CD1c-positive myeloid dendritic cell (primary cell): ENCODE measurements around the gene PODNL1.
A peak's percentile ranks its signal among the peaks of the same experiment; 100 is the strongest.
"Not testable (repeated sequence)": the region's sequence is repeated elsewhere in the genome, so short reads cannot be mapped to it uniquely, and the experiment has no call there.

Source experiments
- DNase-seq: peaks from one replicate; pipeline ENCODE4 v3.0.0-alpha.2; 2016; ENCODE audit errors: extremely low spot score

Gene PODNL1

DNA sequence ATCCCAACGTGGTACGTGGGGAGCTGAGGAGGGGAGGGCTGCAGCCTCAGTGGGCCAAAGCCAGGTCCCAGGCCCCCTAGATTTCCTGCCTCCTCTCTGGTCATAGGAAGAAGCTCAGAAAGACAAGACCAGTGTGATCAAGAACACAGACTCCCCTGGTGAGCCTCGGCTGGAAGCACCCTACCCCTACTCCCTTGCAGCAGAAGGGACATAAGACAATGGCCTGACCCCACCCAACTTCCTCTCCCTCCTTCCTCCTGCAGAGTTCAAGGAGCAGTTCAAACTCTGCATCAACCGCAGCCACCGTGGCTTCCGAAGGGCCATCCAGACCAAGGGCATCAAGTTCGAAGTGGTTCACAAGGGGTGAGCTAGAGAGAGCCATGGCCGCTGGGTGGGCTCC lies 11.5 kb downstream of the PODNL1 start:
- DNase-seq, result no peak

DNA sequence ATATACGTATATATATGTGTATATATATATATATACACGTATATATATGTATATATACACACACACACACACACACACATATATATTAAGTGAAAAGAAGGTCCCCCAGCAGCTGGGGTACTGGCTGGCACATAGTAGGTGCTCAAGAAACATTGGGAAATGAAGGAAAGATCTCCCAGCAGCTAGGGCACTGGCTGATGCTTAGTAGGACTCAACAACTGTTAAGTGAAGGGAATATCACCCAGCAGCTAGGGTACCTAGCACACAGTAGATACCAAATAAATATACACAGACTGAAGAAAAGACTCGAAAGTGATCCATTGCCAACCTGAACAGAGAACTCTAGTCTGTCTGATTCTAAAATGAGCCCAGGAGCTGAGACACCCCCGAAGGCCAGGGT lies 12.2 kb downstream of the PODNL1 start:
- no peak for DNase-seq

DNA sequence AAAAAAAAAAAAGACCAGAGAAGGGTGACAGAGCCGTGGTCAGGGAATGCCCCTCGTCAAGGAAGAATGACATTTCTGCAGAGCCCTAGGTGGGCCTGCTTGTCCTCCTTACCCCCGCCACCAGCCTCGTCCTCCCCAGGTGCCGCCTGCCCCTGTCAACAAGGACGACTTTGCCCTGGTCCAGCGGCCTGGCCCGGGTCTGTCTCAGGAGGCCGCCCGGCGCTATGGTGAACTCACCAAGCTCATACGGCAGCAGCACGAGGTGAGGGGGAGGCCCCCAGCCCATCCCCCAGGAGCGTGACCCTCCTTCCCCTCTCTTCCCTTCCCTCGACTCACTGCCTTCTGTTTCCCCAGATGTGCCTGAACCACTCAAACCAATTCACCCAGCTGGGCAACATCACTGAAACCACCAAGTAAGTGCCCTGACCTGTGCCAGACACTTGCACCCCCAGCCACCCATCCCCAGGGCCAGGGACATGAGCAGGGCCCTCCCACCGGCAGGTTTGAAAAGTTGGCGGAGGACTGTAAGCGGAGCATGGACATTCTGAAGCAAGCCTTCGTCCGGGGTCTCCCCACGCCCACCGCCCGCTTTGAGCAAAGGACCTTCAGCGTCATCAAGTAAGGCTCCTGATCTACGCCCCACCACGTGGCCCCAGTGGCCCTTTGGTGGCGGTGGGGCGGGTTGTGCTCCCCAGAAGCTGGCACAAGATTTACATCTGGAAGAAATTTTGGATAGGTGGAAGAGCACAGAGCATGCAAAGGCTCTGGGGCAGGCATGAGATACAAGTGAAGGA lies 14.8 kb downstream of the PODNL1 start:
- no peak for DNase-seq

DNA sequence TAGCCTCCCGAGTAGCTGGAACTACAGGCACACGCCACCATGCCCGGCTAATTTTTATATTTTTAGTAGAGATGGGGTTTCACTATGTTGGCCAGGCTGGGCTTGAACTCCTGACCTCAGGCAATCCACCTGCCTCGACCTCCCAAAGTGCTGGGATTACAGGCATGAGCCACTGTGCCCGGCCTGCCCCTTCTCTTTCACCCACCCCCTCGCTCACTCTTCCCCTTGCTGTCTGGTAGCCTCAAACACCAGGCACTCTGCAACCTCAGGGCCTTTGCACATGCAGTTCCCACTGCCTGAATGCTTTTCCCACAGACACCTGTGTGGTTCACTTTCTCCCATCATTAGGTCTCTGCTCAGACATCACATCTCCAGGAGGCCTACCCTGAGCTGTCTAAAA lies 16.1 kb downstream of the PODNL1 start:
- not testable (repeated sequence) for DNase-seq

DNA sequence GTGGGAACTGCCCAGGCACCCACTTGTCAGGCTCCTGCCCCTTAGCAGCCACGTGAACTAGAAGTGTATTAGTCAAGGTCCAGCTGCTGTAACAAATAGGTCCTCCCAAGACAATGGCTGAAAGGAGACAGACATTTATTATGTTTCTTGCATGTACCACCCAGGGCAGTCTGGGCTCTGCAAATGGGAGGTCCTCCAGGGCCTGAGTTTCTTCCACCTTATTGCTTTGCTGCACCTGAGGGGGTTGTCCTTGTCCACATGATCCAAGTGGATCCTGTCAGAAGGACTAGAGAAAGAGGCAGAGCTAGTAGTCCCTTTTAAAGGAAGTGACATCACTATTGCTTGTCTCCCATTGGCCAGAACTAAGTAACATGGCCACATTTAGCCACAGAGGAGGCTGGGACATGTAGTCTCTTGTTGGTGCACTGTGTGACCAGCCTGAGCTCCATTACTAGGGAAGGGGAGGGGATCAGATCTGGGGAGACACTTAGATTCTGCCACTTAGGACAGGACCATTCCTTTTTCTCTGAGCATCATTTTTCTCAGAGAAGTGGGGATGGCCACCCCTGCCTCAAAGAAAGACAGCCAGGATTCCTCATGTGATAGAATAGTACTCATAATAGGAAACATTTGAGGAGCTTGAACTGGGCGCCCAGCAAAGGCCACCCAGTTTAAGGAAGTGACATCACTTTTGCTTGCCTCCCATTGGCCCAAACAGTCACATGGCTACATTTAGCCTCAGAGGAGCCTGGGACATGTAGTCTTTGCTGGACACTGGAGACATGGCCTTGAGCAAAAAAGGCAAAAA lies 17.1 kb downstream of the PODNL1 start:
- DNase-seq, result peak; percentile 59

DNA sequence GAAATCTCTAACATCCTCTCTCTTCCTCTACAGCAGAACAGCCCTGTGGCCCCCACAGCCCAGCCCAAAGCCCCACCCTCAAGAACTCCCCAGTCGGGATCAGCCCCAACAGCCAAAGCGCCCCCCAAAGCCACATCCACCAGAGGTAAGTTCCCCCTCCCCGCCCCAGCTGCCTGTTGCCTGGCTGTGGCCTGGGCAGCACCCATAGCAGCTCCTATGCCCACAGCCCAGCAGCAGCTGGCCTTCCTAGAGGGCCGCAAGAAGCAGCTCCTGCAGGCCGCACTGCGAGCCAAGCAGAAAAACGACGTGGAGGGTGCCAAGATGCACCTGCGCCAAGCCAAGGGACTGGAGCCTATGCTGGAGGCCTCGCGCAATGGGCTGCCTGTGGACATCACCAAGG lies 17.7 kb downstream of the PODNL1 start:
- DNase-seq, result no peak

DNA sequence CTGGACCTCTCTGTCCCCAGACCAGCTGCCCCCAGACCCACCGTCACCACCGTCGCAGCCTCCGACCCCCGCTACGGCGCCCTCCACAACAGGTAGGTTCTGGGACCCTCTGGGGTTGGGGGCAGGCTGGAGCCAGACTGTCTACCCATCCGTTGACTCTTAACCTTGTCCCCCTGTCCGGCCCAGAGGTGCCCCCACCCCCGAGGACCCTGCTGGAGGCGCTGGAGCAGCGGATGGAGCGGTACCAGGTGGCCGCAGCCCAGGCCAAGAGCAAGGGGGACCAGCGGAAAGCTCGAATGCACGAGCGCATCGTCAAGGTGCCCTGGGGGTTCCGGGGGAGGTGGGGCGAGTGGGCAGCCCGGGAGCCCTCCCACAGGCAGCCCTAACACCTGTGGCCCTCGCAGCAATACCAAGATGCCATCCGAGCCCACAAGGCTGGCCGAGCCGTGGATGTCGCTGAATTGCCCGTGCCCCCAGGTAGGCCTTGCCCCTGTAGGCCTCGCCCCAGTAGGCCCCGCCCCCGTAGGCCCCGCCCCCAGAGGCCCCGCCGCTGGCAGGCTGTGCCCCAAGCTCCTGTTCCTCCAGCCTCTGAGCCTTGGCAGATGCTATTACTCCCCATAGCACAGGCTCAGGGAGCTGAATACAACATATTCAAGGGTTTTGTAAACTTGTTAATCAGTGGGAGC lies 19.3 kb downstream of the PODNL1 start:
- no peak for DNase-seq

DNA sequence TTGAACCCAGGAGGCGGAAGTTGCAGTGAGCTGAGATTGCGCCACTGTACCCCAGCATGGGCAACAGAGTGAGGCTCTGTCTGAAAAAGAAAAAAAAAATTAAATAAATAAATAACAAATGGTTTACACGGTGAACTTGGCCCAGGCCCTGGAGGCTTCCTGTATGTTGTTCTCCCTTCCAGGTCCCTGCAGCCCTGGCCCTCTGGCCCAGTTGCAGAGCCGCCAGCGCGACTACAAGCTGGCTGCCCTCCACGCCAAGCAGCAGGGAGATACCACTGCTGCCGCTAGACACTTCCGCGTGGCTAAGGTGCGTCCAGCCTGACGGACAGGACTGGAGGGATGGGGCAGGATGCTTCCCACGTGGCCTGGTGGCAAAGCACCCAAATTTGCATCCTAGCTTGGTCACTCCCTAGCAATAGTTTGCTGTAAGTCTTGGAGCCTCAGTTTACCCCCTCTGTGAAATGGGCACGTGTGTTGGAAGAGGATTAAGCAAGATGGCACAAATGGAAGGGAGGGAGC lies 20.3 kb downstream of the PODNL1 start:
- no peak for DNase-seq

DNA sequence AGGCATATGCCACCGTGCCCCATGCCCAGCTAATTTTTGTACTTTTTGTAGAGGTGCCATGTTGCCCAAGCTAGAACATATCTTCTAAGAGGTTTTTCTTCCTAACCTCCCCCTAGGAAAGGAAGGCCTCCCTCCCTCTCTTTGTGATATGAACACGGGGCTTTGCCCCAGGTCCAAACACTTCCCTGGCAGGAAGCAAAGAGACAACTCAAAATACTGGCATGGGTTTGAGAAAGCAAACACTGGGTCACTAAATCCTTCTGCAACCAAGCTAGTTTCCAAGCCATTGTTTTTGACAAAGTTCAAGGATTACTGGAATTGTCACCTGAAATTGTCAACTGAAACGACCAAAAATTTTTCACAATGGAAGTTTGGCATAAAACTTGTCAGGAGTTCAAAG lies 23.4 kb downstream of the PODNL1 start:
- no peak for DNase-seq

DNA sequence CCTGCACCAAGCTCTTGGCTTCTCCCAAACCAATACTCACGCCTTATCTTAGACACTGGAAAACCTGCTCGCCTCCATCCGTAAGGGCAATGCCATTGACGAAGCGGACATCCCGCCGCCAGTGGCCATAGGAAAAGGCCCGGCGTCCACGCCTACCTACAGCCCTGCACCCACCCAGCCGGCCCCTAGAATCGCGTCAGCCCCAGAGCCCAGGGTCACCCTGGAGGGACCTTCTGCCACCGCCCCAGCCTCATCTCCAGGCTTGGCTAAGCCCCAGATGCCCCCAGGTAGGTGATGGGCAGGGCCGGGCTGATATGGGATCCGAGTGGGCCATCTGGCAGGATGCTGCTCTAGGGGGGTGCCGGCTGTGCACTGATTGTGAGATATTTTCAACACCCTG lies 24.9 kb downstream of the PODNL1 start:
- no peak for DNase-seq

DNA sequence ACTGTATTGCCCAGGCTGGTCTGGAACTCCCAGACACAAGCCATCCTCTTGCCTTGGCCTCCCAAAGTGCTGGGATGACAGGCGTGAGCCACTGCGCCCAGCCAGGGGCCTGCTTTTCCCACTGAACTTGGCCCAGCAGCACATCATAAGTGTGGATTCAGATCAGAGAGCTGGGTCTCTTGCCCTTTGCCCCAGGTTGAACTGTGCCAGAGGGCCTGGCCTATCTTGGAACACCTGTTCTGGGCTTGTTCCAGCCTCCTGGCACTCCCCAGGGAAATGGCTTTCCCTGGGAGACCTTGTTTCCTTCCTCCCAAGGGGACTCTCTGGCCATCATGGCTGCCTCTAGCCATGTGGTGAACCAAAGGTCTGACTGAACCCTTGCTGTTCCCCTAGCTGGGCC lies 28.8 kb downstream of the PODNL1 start:
- DNase-seq, result no peak

DNA sequence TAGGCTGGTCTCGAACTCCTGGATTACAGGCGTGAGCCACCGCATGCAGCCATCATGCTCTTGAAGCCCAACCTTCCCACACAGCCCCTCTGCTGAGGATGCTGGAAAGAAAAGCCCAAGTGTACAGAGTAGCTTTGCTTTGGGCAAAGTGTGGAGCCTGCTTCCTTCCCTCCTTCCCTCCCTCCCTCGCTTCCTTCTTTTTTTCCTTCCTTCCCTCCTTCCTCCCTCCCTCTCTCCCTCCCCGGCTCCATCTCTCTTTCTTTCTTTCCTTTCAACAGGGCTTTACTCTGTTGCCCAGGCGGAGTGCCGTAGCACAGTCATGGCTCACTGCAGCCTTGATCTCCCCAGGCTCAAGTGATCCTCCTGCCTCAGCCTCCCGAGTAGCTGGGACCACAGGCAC lies 29.5 kb downstream of the PODNL1 start:
- no peak for DNase-seq

DNA sequence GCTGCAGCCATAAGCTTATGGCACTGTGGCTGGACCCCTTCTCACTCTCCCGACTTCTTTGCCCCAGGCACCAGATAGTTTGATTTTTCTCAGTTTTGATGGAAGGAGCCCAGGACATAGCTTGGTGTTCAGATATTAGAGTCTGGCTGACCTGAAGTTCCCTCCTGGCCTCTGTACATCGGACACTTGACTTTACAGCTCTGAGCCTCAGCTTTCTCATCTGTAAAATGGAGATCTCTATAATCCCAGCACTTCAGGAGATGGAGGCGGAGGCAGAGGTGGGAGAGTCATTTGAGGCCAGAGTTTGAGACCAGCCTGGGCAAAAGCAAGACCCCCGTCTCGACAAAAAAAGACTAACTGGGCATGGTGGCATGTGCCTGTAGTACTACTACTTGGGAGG lies 31.3 kb downstream of the PODNL1 start:
- no peak for DNase-seq

DNA sequence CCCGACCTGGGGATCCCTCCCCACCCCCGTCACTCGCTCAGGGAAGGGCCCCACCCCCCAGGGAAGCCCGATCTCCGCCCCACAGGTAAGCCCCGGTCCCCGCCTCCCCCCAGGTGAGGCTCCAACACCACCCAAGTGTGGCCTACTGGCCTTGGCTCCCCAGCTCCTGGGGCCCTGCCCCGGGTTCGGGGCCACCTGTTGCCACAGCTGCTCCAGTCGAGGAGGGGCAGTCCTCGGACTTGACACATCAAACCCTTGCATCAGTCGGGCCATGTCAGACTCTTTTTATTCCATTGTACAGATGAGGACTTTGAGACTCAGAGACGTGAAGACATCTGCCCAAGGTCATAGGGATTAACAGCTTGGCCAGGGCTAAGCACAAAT lies 31.7 kb downstream of the PODNL1 start:
- DNase-seq, result no peak

DNA sequence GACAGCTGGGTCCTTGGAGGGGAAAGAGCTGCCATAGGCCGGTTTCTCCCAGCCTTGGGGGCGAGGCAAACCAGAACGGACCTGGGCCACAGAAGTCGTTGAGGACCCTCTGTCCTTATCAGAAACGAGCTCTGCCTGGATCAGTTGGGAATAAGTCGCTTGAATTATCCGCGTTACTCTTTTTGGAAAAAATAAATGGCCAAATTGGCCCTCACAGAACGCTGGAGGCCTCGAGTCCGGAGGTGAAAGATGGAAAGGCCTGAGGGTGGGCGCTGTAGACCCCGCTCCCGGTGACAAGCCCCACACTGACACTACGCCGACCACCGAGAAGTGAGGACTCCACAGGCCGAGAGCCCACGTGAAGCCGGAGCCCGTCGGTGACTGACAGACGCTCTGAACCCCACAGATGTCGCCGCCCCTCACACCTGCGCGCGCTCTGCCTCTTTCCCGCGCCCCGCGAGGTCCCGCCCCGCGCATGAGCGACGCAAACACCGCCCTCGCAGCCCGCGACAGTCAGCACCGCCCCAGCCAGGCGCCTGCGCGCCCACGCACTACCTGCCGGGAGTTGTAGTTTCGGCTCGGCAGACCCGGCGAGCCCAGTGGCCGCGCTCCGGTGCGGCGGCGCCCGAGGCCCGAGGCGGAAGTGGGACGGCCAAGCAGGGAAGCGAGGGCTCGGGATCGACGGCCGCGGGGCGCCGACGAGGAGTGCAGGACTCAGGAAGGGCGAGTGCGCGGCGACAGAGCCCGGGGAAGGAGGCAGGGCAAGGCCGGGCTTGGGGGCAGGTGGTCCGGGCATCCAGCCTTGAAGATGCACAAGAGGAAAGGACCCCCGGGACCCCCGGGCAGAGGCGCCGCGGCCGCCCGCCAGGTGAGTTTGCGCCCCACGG lies 32.3 kb downstream of the PODNL1 start, which contains the start of the genes BRME1 and CC2D1A:
Gene BRME1 (minus strand): TSS at position 484 of the 887 bp plus-strand sequence. CDS start 1,225 bp downstream, outside the sequence.
Gene CC2D1A (plus strand): TSS at position 568 of the 887 bp plus-strand sequence. CDS start 241 bp downstream, at position 809.
- peak; percentile 95 for DNase-seq

DNA sequence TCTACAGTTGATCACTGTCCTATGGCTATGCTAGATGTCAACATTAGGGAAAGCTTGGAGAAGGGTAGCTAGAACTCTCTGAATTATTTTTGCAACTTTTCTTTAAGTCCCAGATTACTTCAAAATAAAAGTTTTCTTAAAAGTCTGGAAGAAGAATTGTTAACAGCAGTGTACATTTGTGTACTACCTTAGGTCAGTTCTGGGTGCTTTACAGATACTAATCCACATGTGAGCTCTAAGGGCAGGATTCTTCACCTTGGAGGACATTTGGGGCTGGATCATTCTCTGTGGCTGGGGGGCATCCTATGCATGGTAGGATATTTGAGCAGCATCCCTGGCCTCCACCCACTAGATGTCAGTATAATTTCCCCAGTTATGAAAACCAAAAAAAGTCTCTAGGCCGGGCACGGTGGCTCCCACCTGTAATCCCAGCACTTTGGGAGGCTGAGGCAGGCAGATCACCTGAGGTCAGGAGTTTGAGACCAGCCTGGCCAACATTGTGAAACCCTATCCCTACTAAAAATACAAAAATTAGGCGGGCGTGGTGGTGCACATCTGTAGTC lies 35.1 kb downstream of the PODNL1 start:
- peak; percentile 40 for DNase-seq

DNA sequence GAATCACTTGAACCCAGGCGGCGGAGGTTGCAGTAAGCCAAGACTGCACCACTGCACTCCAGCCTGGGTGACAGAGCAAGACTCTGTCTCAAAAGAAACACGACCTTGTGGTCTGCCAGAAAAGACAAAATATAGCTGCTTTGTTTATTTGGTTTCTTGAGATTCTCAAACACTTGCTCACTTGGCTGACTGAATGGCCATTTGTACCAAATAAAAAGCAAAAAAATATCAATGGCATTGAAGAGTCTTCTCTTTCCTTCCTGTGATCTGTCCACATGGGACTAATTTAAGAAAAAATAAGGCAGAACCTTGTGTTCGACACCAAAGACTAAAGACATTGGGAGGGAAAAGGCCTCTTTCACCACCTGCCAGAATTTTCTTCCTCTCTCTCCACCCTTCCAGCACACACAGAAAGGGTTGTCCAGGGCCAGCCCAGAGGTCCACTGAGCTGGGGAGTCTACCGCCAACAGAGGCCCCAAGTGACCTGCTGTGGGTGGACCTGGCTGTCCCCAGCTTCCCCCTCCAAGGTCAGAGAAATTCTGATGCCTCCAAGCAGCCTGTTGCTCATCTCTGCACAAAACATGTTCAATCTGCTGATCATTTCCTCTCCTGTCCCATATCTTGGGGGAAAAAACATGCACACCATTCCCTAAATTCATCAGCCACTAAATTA lies 38.2 kb downstream of the PODNL1 start:
- peak; percentile 5 for DNase-seq

DNA sequence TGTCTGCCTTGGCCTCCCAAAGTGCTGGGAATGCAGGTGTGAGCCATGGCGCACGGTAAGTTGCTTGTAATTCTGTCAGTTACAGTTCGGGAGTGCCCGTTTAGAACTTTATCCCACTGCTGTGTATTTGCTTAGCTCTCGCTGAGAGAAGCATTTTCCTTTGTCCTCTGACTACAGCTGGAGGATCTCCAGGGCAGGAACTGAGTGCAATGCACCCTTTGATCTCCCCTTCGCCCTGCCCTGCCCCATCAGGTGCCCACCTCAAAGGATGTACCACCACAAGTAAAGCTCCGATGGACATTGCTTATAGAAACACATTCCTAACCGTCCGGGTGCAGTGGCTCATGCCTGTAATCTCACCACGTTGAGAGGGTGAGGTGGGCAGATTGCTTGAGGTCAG lies 38.8 kb downstream of the PODNL1 start:
- DNase-seq, result no peak

DNA sequence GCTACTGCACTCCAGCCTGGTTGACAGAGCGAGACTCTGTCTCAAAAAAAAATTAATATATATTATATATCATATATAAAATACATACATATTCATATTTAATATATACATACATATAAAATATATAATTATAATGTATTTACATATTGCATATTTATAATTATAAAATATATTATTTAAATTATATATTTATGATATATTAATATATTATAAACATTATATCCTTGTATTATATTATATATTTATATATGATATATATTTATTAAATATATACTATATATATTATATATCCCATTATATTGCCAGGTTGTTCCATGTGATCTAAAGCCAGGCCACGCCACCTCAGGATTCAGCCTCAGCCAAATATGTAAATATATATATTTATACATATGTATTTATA lies 42.0 kb downstream of the PODNL1 start:
- DNase-seq, result no peak

DNA sequence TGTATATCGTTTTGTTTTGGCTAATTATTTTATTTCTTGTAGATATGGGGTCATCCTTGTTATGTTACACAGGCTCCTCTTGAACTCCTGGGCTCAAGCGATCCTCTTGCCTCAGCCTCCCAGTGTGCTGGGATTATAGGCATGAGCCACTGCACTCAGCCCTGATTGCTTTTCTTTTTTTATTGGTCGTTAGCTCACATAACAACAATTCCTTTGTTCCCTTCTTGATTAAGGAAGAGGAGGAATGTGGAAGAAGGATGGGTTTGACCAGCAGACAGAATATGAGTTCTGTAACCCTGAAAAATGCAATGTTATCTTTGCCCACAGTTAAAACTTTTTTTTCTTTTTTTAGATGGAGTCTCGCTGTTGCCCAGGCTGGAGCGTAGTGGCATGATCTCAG lies 43.7 kb downstream of the PODNL1 start:
- DNase-seq, result no peak
